Coronary artery (tissue), 2 donors: ENCODE results near the gene TMEM87B.

Experiments used
- DNase-seq: peaks from one replicate; pipeline ENCODE4 v3.0.0-alpha.2; 2017; ENCODE audit warnings: low spot score
- H3K27ac ChIP-seq, 2 donors: fragments of 200-600 bp; sonication (generic); one replicate each; pipeline ENCODE4 v1.5.1; 2016 to 2019
- H3K4me3 ChIP-seq: fragments of 200-600 bp; sonication (generic); 2 replicates; pipeline ENCODE4 v1.5.1; 2016; ENCODE audit warnings: mild to moderate bottlenecking, moderate library complexity
- TF ChIP-seq, protein P1 (sequence below): fragments of 200-600 bp; sonication (generic); IDR thresholded peaks from one replicate; pipeline ENCODE4 v1.5.1; 2019; ENCODE audit warnings: antibody characterized with exemption

The TMEM87B gene

DNA sequence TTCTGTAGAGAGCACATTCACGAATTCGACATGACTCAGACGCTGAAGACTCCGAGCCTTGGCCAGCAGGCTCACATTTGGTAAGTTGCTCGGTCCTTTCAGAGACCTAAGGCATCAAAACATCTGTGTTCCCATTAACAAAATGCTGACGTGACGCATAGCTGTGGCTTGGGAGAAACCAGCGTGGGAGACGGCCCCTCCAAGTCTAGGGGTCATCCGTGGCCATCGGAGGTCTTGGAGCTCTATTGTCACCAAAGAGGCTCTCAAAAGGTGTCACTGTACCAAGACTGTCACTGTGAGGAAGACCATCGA is 98.1 kb downstream of the TMEM87B start:
- no peak overlapping the region for H3K27ac ChIP-seq
- TF ChIP-seq, protein P1, sequence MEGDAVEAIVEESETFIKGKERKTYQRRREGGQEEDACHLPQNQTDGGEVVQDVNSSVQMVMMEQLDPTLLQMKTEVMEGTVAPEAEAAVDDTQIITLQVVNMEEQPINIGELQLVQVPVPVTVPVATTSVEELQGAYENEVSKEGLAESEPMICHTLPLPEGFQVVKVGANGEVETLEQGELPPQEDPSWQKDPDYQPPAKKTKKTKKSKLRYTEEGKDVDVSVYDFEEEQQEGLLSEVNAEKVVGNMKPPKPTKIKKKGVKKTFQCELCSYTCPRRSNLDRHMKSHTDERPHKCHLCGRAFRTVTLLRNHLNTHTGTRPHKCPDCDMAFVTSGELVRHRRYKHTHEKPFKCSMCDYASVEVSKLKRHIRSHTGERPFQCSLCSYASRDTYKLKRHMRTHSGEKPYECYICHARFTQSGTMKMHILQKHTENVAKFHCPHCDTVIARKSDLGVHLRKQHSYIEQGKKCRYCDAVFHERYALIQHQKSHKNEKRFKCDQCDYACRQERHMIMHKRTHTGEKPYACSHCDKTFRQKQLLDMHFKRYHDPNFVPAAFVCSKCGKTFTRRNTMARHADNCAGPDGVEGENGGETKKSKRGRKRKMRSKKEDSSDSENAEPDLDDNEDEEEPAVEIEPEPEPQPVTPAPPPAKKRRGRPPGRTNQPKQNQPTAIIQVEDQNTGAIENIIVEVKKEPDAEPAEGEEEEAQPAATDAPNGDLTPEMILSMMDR: no peak
- H3K4me3 ChIP-seq: no peak overlapping the region
- DNase-seq: no peak

DNA sequence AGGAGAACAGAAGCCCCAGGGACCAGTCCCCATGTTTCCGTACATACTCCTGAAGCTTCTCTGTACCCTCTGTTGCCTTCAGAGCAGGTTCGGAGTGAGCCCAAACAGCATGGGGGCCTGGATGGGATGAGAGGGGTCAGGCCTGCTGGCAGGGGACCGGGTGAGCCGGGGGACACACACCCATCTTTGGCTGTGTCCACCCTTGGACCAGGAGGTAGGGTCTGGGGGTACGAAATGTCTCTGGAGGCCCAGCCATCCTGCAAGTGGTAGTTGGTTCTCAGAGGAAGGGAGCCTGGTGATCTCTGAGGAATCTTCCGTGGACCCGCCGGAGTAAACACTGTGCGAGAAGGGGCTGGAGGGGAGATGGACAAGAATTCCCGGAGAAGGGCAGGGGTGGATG is 98.4 kb downstream of the TMEM87B start:
- H3K4me3 ChIP-seq: no peak overlapping the region
- no peak overlapping the region for H3K27ac ChIP-seq
- TF ChIP-seq, protein P1: no peak
- DNase-seq: peak; percentile 62

DNA sequence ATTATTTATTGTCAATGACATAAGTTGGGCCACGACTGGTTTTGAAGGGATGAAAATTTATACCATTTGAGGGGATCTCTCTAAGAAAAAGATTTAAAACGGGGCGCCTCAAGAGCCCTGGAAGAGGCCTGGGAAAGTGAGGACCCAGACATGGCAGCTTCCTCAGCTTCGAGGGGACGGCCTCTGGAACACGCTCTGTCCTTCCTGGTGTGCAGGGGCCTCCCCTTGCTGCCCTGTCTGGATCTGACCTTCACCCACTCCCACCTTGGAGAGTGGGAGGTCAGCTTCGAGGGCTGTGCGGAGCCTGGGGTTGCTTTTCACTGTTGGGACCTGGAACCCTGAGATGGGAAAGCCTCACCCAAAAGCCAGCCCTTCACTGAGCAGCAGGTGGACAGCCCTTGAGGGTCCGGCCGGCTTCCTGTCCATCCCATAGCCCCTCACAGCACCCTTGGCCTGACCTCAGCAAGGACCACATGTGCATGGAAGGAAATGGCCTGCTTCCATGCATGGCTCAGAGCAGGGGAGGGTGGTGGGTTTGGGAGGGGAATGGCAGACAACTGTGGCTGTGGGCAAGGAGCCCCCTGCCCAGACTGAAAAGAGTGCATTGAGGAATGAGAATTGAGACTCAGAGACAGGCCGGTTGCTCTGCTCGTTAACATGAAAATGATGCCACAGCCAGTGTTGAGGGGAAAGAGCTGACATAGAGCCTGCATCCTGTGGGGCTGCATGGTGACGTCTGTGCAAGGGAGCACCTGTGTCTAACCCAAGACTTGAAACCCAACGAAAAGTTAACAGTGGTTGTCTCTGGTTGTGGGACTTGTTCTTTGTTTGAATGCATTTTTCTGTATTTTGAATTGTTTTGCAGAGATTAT is 99.4 kb downstream of the TMEM87B start:
- Histone ChIP-seq H3K4me3 (no peak overlapping the region), H3K27ac (no peak overlapping the region)
- TF ChIP-seq, protein P1: no peak
- DNase-seq: peak; percentile 46

DNA sequence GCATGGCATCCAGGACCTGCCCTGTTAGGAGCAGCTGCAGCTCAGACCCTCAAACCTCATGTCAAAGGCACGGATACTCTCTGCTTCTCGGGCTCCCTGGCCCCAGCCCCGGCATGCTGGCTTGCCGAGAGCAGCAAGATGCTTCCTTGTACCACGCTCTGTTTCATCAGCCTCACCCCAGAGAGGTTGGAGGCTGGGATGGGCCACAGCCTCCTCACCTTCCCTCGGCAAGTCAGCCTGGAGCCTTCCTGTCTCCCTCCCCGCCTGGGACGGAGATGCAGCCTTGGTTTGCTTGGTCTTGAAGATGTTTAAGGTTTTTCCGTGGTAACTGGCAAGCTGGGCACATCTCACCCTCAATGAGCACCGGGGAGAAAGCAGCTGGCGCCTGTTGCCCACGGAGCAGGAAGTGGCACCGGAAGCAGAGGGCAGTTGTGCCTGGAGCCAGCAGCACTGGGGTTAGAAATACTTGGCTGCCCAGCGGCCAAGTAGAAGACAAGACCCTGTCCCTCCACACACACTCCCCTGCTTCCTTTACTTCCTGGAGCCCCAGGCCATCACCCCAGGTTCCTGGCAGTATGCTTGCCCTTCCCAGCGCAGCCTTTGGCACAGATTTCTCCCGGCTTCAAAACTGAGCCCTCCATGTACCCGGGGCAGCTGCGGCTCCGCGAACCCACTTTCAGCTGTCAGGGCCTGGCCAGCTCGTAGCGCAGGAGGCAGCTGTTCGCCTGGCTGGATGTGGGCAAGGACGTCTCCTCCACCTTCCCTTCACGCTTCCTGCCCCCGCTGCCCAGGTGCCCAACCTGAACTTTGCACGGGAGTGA is 100.5 kb downstream of the TMEM87B start:
- peak; percentile 43 for DNase-seq
- TF ChIP-seq, protein P1: no peak
- H3K27ac ChIP-seq: no peak overlapping the region
- no peak overlapping the region for H3K4me3 ChIP-seq

DNA sequence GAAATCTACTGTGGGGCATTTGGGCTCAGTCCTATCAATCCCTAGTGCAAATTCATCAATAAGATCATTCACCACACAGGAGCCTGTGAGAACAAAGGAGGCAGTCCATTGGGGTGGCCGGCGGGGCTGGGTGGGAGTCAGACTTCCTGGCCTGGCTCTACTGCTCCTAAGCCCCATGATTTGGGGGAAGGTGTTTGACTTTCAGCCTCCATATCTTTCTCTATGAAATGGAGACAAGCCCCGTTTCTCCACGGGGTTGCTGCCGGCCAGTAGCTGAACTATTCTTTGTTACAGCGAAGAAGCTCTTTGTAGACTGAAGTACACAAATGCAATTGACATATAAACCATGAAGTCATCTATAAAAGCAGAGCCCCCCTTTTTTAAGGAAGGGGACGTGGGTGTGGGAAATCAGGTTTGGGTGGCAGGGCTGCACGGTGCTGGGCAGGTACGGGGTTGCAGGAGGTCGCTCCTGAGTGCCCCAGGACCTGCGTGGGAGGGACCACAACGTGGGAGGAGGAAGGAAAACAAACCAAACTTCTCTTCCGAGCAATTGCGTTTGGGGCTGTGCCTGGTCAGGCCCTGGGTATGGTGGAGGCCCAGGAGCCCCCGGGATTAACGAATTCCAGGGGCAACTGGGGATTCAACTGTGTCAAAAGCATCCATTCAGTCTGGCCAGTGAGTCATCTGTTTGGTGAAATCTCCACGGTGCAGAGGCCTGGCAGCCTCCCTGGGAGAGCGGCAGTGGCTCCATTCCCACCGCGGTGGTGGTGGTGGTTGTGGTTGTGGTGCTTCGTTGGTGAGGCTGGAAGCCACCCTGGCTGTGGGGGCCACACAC is 101.3 kb downstream of the TMEM87B start:
- H3K27ac ChIP-seq: no peak overlapping the region
- TF ChIP-seq, protein P1: no peak
- DNase-seq: peak; percentile 65
- no peak overlapping the region for H3K4me3 ChIP-seq

DNA sequence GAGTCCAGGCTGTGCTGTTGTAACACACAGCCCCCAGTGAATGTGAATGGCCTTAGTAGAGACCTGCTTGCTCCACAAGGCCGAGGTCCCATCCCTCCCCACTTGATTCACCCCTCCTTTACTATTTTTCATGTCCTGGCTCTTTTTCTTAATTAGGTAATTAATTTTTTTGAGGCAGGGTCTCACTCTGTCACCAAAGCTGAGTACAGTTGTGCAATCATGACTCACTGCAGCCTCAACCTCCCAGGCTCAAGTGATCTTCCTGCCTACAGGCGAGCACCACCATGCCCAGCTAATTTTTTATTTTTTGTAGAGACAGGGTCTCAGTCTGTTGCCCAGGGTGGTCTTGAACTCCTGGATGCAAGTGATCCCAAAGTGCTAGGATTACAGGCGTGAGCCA is 102.4 kb downstream of the TMEM87B start:
- H3K27ac ChIP-seq: no peak overlapping the region
- TF ChIP-seq, protein P1: no peak
- H3K4me3 ChIP-seq: no peak overlapping the region
- peak; percentile 14 for DNase-seq
